Measurements from ENCODE around the gene DLX3.

DNA sequence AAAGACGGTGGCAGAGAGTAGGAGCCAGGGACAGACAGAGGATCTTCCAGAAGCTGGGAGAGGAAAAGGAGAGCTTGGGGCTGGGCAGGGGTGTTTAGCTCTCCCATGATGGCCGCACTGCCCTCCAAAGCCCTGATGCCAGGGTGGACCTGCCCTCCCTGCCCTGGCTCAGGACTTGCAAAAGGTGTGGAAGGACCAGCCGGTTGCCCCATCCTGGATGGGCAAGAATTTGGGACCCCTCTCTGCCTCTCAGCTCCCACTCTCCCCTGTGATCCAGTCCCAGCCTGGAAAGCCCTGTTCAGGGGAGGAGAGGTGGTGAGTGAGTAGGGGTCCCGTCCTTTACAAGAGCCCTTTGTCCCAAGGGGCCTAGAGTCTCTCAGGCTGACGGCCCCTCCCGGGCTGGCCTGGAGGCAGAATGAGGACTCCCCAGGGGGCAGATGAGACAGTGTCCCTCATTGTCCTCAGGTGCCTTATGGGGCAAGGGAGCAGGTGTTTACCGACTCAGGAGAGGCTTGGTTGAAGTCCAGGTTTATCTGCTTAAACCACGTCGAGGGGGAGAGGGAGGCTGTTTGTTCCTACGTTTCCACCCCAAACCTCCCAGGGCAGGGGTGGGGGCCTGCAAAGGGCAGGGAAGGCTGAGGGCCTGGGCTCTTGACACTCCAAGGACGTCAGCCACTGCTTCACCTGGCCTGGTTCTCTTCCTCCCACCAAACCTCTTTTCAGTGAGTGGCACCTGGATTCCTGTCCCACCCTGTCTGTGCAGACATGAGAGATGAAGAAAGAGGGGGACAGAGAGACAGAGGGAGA, 41.6 kb upstream of the DLX3 start:
- TF ChIP-seq EZH2phosphoT487 (IDR thresholded peaks at IDR 0.05; ENCODE audit: borderline replicate concordance, low read length) = no peak
- TF ChIP-seq, protein P1, sequence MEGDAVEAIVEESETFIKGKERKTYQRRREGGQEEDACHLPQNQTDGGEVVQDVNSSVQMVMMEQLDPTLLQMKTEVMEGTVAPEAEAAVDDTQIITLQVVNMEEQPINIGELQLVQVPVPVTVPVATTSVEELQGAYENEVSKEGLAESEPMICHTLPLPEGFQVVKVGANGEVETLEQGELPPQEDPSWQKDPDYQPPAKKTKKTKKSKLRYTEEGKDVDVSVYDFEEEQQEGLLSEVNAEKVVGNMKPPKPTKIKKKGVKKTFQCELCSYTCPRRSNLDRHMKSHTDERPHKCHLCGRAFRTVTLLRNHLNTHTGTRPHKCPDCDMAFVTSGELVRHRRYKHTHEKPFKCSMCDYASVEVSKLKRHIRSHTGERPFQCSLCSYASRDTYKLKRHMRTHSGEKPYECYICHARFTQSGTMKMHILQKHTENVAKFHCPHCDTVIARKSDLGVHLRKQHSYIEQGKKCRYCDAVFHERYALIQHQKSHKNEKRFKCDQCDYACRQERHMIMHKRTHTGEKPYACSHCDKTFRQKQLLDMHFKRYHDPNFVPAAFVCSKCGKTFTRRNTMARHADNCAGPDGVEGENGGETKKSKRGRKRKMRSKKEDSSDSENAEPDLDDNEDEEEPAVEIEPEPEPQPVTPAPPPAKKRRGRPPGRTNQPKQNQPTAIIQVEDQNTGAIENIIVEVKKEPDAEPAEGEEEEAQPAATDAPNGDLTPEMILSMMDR (conservative IDR thresholded peaks at IDR 0.05; ENCODE audit: low read depth, low read length) = no peak
